ENCODE results near the gene OSMR.

Gene OSMR

GRCh38 chr5:38878391-38879077, 32.7 kb downstream of the OSMR start:
- peaks cover 60% of the 10 kb centered on the region for H3K27me3 Mint-ChIP-seq
- no peak for ATAC-seq

GRCh38 chr5:38879078-38879460, 33.3 kb downstream of the OSMR start:
- H3K27ac Mint-ChIP-seq: no peak overlapping the region
- ATAC-seq (no peak), DNase-seq (no peak)
- H3K27me3 Mint-ChIP-seq: peaks cover 58% of the 10 kb centered on the region
- no peaks in the 10 kb centered on the region for H3K9me3 Mint-ChIP-seq
- H3K4me1 Mint-ChIP-seq: no peaks in the 10 kb centered on the region
- H3K4me3 Mint-ChIP-seq: no peak overlapping the region

More at GRCh38 chr5:38878391-38879077, 32.7 kb downstream of the OSMR start:
- H3K4me3 Mint-ChIP-seq: no peak overlapping the region
- no peaks in the 10 kb centered on the region for H3K4me1 Mint-ChIP-seq
- no peak for DNase-seq
- no peaks in the 10 kb centered on the region for H3K9me3 Mint-ChIP-seq
- no peak overlapping the region for H3K27ac Mint-ChIP-seq

- H3K9me3 Mint-ChIP-seq: no peaks in the 10 kb centered on the region
- no peaks in the 10 kb centered on the region for H3K4me1 Mint-ChIP-seq
- DNase-seq: no peak
- no peak overlapping the region for H3K27ac Mint-ChIP-seq
- H3K27me3 Mint-ChIP-seq: peaks cover 20% of the 10 kb centered on the region
- ATAC-seq: no peak
- no peak overlapping the region for H3K4me3 Mint-ChIP-seq
Measured at GRCh38 chr5:38883842-38884241, 38.0 kb downstream of the OSMR start.

- H3K4me3 Mint-ChIP-seq: no peak overlapping the region
- H3K27me3 Mint-ChIP-seq: peaks cover 20% of the 10 kb centered on the region
- H3K27ac Mint-ChIP-seq: peak overlapping the region in 1 of 2 donors; percentile 43
- no peaks in the 10 kb centered on the region for H3K4me1 Mint-ChIP-seq
- DNase-seq: no peak
- no peaks in the 10 kb centered on the region for H3K9me3 Mint-ChIP-seq
- no peak for ATAC-seq
Measured at GRCh38 chr5:38885208-38885607, 39.4 kb downstream of the OSMR start.

- Mint-ChIP-seq H3K27ac (no peak overlapping the region), H3K4me3 (no peak overlapping the region), H3K9me3 (peaks cover 0 to 10% of the 10 kb centered on the region in 2 donors), H3K4me1 (no peaks in the 10 kb centered on the region), H3K27me3 (peaks cover 35% of the 10 kb centered on the region)
- no peak for ATAC-seq
- DNase-seq: no peak
Measured at GRCh38 chr5:38888041-38888440, 42.2 kb downstream of the OSMR start.

GRCh38 chr5:38889424-38889823, 43.6 kb downstream of the OSMR start:
- peaks cover 0 to 23% of the 10 kb centered on the region in 2 donors for H3K9me3 Mint-ChIP-seq
- H3K27me3 Mint-ChIP-seq: peaks cover 27% of the 10 kb centered on the region
- no peaks in the 10 kb centered on the region for H3K4me1 Mint-ChIP-seq
- ATAC-seq (no peak), DNase-seq (no peak)
- H3K4me3 Mint-ChIP-seq: no peak overlapping the region
- no peak overlapping the region for H3K27ac Mint-ChIP-seq

GRCh38 chr5:38891563-38891962, 45.8 kb downstream of the OSMR start:
- no peaks in the 10 kb centered on the region for H3K4me1 Mint-ChIP-seq

GRCh38 chr5:38892363-38892762, 46.6 kb downstream of the OSMR start:
- no peak for DNase-seq
- Mint-ChIP-seq H3K9me3 (peaks cover 5 to 32% of the 10 kb centered on the region in 2 donors), H3K27me3 (peaks cover 35% of the 10 kb centered on the region), H3K4me3 (no peak overlapping the region), H3K27ac (no peak overlapping the region), H3K4me1 (no peaks in the 10 kb centered on the region)
- peak; percentile 58 for ATAC-seq

More at GRCh38 chr5:38891563-38891962, 45.8 kb downstream of the OSMR start:
- Mint-ChIP-seq H3K4me3 (no peak overlapping the region), H3K27ac (no peak overlapping the region), H3K27me3 (peaks cover 35% of the 10 kb centered on the region), H3K9me3 (peaks cover 0 to 25% of the 10 kb centered on the region in 2 donors)
- DNase-seq (no peak), ATAC-seq (no peak)

GRCh38 chr5:38896760-38897159, 50.9 kb downstream of the OSMR start:
- H3K4me3 Mint-ChIP-seq: no peak overlapping the region
- H3K9me3 Mint-ChIP-seq: peaks cover 5 to 58% of the 10 kb centered on the region in 2 donors
- DNase-seq: no peak
- no peaks in the 10 kb centered on the region for H3K4me1 Mint-ChIP-seq
- H3K27ac Mint-ChIP-seq: no peak overlapping the region
- ATAC-seq: no peak
- peaks cover 16% of the 10 kb centered on the region for H3K27me3 Mint-ChIP-seq

- ATAC-seq: no peak
- Mint-ChIP-seq H3K27me3 (peaks cover 26% of the 10 kb centered on the region), H3K27ac (no peak overlapping the region), H3K4me1 (no peaks in the 10 kb centered on the region), H3K9me3 (peaks cover 10 to 42% of the 10 kb centered on the region in 2 donors), H3K4me3 (no peak overlapping the region)
- no peak for DNase-seq
Measured at GRCh38 chr5:38899936-38900335, 54.1 kb downstream of the OSMR start.

GRCh38 chr5:38905516-38905915, 59.7 kb downstream of the OSMR start:
- Mint-ChIP-seq H3K27me3 (peaks cover 40% of the 10 kb centered on the region), H3K4me3 (no peak overlapping the region), H3K4me1 (no peaks in the 10 kb centered on the region), H3K27ac (no peak overlapping the region), H3K9me3 (peaks cover 10 to 28% of the 10 kb centered on the region in 2 donors)
- ATAC-seq (no peak), DNase-seq (no peak)

GRCh38 chr5:38906503-38906902, 60.7 kb downstream of the OSMR start:
- ATAC-seq (no peak), DNase-seq (no peak)
- H3K27ac Mint-ChIP-seq: no peak overlapping the region
- H3K4me1 Mint-ChIP-seq: no peaks in the 10 kb centered on the region
- H3K9me3 Mint-ChIP-seq: peaks cover 10 to 33% of the 10 kb centered on the region in 2 donors
- H3K27me3 Mint-ChIP-seq: peaks cover 50% of the 10 kb centered on the region
- no peak overlapping the region for H3K4me3 Mint-ChIP-seq

- Mint-ChIP-seq H3K9me3 (peaks cover 5 to 25% of the 10 kb centered on the region in 2 donors), H3K4me3 (no peak overlapping the region), H3K27me3 (peaks cover 55% of the 10 kb centered on the region), H3K4me1 (no peaks in the 10 kb centered on the region), H3K27ac (no peak overlapping the region)
- ATAC-seq (no peak), DNase-seq (no peak)
Measured at GRCh38 chr5:38911933-38912332, 66.1 kb downstream of the OSMR start.

- H3K9me3 Mint-ChIP-seq: peaks cover 3 to 17% of the 10 kb centered on the region in 2 donors
- peaks cover 46% of the 10 kb centered on the region for H3K27me3 Mint-ChIP-seq
- H3K4me3 Mint-ChIP-seq: no peak overlapping the region
Measured at GRCh38 chr5:38913714-38914113, 67.9 kb downstream of the OSMR start.

GRCh38 chr5:38916802-38917201, 71.0 kb downstream of the OSMR start:
- Mint-ChIP-seq H3K9me3 (no peaks in the 10 kb centered on the region), H3K4me1 (no peaks in the 10 kb centered on the region), H3K4me3 (no peak overlapping the region), H3K27me3 (peaks cover 22% of the 10 kb centered on the region), H3K27ac (no peak overlapping the region)
- DNase-seq (no peak), ATAC-seq (no peak)

More at GRCh38 chr5:38913714-38914113, 67.9 kb downstream of the OSMR start:
- H3K27ac Mint-ChIP-seq: no peak overlapping the region
- DNase-seq (no peak), ATAC-seq (no peak)
- no peaks in the 10 kb centered on the region for H3K4me1 Mint-ChIP-seq

- peaks cover 33% of the 10 kb centered on the region for H3K27me3 Mint-ChIP-seq
- H3K4me1 Mint-ChIP-seq: no peaks in the 10 kb centered on the region
- DNase-seq (no peak), ATAC-seq (no peak)
- H3K9me3 Mint-ChIP-seq: no peaks in the 10 kb centered on the region
- no peak overlapping the region for H3K27ac Mint-ChIP-seq
- H3K4me3 Mint-ChIP-seq: no peak overlapping the region
Measured at GRCh38 chr5:38921174-38921573, 75.4 kb downstream of the OSMR start.

- H3K4me1 Mint-ChIP-seq: no peaks in the 10 kb centered on the region
- peaks cover 28% of the 10 kb centered on the region for H3K27me3 Mint-ChIP-seq
- no peaks in the 10 kb centered on the region for H3K9me3 Mint-ChIP-seq
- H3K4me3 Mint-ChIP-seq: no peak overlapping the region
- ATAC-seq: peak; percentile 86
- H3K27ac Mint-ChIP-seq: no peak overlapping the region
- DNase-seq: peak; percentile 35 to 48
Measured at GRCh38 chr5:38922199-38922598, 76.4 kb downstream of the OSMR start.

All from stimulated activated naive CD8-positive, alpha-beta T cell treated with anti-CD3 and anti-CD28 coated beads, Interleukin-15, amount 100 ng/mL, for 72 hours (primary cell).